DMS153 treated with DMSO at 0.1 percent for 48 hours (cell line): ENCODE results near the gene PTPRD.

Experiments
- DNase-seq: peaks from one replicate; lab custom pipeline; 2025; ENCODE audit not compliant: unreplicated experiment; lab: John Stamatoyannopoulos, UW

Gene PTPRD

DNA sequence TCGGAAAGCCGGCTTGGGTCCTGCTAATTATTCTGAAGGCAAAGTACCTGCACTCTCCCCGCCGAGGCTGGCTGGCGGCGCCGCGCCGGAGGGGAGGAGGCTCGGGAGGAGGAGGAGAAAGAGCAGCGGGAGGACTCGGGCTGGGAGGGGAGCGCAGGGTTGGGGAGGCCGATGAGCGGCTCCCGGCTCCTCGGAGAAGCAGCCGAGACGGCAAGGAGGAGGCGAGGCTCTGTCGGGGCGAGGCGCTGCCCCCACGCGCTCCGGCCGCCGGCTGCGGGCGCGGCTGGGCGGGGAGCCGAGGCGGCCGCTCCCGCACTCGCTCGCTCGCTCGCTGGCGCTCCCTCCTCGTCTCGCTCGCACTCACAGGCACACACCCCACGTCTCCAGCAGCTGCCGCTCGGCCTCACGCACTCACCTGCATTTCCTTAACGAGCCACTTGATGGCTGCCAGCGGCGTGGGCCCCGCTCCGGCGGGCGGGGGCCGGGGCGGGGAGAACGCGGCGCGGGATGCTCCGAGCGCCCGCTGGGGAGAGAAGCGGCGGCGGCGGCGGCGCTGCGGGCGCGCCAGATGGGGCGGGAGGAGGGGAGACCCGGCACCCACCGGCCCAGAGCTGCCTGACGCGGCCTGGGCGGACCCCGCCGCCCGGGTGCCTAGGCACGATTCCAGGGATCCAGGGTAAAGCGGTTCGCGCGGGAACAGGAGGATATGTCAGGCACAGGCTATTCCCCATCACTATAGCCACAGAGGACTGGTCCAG is at the start of gene PTPRD:
TSS of gene PTPRD (minus strand) at position 362 of the 758 bp plus-strand sequence.
- peak; percentile 36 for DNase-seq

GRCh38 chr9:10661994-10662393 is 49.2 kb upstream of the PTPRD start:
- no peak for DNase-seq

DNA sequence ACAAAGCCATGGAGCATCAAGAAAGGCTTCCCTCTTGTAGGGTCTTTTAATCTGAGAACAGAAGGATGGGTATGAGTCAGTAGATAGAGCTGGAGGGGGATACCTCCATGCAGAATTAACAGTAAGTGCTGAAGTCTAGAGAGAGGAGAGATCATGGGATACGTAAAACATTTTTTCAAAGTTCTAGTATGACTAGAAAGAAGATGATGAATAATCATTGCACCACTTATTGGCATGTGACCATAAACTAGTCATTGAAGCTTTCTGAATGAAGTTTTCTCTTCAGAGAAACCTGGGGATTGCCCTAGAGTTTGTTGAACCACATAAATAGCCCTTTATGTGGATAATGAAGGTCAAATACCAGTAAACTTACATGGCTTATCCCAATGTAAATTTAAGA is 48.6 kb upstream of the PTPRD start:
- no peak for DNase-seq

DNA sequence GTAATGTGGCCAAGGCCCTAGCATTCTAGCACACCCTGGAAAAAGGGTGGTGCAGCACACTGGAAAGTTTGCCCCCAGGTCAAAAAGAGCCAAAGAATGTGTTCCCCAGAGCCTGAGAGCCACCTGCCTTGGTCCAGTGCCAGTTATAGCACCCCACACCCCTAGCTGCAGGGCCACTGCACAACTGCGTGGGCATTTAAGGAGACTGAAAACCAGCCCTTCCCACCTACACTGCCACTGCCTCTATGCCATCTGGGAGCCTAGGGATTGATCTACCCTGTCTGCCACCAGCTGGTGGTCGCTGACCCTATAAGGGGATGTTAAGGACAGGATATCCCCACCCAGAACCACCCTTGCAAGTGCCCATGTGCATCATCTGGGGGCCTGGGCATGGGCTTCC is 38.2 kb upstream of the PTPRD start:
- no peak for DNase-seq

GRCh38 chr9:10649076-10649475 is 36.3 kb upstream of the PTPRD start:
- DNase-seq, result no peak

- DNase-seq, result no peak
Observed at GRCh38 chr9:10633785-10634184, 21.0 kb upstream of the PTPRD start.

DNA sequence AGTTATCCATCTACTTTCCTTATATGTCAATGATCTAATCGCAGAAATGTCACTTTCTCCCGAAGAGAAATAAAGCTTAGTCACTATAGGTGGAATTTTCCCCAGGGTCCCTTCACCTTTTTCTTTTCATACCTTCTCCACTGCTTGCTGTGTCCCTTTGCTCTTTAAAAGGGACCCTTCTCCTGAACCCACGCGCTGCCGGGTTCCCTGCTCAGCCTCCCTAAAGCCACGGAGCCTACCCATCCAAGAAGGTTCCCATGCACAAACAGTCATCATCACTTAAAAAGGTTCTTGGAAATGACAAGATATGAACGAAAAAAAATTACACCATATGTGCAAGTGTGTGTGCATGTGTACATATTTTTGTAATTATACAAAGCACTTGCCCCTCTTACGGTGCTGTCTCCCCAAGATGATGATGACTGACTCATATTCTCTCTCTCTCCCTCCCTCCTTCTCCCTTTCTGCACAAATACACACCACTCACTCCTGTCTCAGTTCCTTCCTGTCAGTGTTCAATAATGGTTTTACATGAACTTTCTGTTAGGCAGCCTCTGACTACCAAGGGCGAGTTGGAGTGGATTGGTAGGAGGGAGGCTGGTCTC is 1.5 kb upstream of the PTPRD start:
- no peak for DNase-seq

GRCh38 chr9:10613419-10613818 is 617 bp upstream of the PTPRD start:
- DNase-seq, result no peak

DNA sequence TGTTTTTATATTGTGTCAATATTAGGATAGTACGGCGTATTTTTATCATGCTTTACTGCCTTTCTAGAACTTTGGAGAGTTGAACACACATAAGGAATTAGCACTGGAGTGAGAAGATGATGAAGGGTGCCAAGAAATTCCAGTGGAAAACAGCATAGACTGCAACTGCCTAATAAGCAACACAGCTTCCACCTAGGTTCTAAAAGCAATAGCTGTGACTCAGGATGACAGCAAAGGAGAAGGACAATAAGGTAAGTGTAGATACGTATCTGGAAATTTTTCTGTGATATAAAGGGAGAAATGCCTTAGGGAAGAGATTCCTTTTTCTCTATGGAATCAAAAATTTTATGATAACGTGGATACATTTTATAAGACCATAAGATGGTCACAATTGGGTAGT is 7.4 kb downstream of the PTPRD start:
- DNase-seq, result no peak

- DNase-seq, result no peak
Observed at GRCh38 chr9:10604927-10605326, 7.9 kb downstream of the PTPRD start.

- no peak for DNase-seq
Observed at GRCh38 chr9:10597801-10598200, 15.0 kb downstream of the PTPRD start.

GRCh38 chr9:10594482-10594881 is 18.3 kb downstream of the PTPRD start:
- no peak for DNase-seq

DNA sequence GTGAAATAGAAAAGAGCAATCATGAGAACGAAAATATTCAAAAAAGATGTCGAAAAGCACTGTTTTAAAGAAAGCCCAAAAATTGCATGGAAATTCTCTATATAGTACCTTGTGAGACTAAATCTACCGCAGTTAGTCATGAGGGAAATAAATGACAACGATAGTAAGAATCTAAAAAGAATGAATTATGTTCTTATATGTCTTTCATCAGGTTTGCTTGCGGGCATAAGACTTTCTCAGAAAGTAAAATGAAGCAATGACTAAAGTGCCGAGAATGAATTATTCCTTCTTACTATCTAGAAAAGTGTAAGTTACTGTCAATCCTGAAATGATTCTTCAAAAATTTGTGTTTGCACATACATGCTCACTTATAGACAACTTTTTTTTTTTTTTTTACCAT is 26.4 kb downstream of the PTPRD start:
- DNase-seq, result no peak

DNA sequence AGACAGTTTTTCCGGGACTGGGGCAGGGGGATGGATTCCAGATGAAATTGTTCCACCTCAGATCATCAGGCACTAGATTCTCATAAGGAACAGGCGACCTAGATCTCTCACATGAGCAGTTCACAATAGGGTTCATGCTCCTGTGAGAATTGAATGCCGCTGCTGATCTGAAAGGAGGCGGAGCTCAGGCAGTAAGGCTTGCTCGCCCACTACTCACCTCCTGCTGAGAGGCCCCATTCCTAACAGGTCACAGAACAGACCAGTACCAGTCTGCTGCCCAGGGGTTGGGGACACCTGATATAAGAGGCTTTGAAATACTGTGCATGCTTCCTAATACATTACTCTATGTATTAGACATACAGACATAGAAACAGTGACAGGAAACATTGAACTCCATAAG is 41.1 kb downstream of the PTPRD start:
- no peak for DNase-seq

DNA sequence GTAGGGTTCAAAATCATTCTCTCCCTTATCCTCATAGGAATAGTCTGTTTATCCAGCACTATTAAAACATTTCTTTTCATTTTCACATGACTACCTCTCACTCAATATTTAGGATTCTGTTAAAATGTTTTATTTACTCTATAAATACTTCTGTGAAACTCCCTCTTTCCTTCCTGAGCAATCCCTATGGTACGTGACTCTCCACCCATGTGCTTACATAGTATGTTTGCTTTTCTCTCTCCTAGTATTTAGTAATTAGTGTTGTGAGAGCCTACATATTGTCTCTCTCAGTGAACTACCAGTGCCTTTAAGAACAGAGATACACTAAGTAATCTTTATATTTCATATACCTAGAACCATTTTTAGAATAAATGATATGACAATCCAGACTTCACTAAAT is 46.0 kb downstream of the PTPRD start:
- no peak for DNase-seq

- no peak for DNase-seq
Observed at GRCh38 chr9:10562581-10563343, 50.0 kb downstream of the PTPRD start.

DNA sequence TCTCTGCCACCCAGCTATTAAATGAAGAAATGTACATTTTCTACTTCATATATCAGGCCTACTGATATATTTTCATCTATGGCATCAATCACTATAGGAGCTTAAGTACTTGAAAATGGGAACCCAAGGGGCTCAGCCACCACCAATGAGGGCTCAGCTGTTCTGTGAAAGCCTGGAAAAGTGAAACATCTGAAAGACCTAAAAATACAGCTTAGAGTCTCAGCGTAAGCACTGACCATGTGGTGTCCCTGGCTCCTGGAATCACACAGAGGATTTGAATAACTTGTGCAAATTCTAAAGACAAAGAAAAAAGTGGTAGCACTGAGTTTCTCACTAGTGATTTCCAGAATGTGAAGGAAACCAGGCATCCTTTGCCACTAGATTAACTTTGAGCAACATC is 64.5 kb downstream of the PTPRD start:
- no peak for DNase-seq

- no peak for DNase-seq
Observed at GRCh38 chr9:10538073-10538472, 74.7 kb downstream of the PTPRD start.

- DNase-seq, result no peak
Observed at GRCh38 chr9:10534850-10535249, 78.0 kb downstream of the PTPRD start.

DNA sequence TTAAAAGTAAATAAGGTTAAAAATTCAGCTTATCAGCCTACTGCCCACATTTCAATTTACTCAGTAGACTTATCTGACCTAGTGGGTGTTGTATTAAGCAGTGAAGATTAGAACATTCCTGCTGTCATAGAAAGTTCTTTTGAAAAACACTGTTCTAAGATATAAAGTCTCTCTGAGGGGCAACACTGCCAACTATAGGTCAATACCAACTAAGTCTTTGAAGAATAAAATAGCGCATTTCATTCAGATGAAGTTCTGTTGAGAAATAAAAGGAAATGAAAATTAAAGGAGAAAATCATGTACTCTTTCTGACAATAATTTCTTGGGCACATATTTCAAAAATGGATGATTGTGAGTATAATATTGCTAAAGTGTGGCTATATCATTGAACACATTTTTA is 86.8 kb downstream of the PTPRD start:
- DNase-seq, result no peak

DNA sequence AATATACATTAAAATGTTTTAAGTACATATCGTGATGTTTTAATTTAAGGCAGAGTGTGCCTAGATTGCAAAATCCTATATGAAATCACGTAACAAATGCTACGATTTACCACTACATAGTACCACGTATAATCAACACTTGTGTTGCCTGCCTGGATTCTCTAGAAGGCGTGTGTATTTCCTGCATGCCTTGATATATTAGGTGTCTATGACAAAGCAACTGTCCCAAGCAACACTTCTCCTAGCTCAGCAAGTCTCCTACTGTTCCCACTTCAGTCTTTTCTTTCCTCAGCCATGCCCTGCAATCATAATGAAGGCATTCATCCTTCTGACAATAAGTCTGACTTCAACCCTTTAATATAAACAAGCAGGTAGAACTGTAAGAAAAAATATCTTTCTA is 89.6 kb downstream of the PTPRD start:
- no peak for DNase-seq

GRCh38 chr9:10512144-10512543 is 100.7 kb downstream of the PTPRD start:
- no peak for DNase-seq
